WTC11 (cell line): ENCODE measurements around the gene PDE1C.

Experiments used
- CTCF ChIP-seq: fragments of 200-600 bp; IDR thresholded peaks from 2 replicates; pipeline ENCODE4 v1.8.0; 2022; ENCODE audit warnings: antibody characterized with exemption
- FOXJ3 ChIP-seq: sonication (generic); formaldehyde crosslinking; IDR thresholded peaks from 2 replicates; pipeline ENCODE4 v1.9.0; 2021; ENCODE audit warnings: missing genetic modification reagents, mild to moderate bottlenecking, borderline replicate concordance
- JUN ChIP-seq: sonication (generic); formaldehyde crosslinking; IDR thresholded peaks from 2 replicates; pipeline ENCODE4 v1.8.0; 2023; ENCODE audit warnings: mild to moderate bottlenecking, missing genetic modification reagents
- KAT7 ChIP-seq: sonication (generic); formaldehyde crosslinking; IDR thresholded peaks from 2 replicates; pipeline ENCODE4 v1.8.1; 2023; ENCODE audit warnings: missing genetic modification reagents, mild to moderate bottlenecking, borderline replicate concordance
- SP1 ChIP-seq: sonication (generic); formaldehyde crosslinking; conservative IDR thresholded peaks from 2 replicates; pipeline ENCODE4 v1.8.1; 2022; ENCODE audit warnings: missing genetic modification reagents

GRCh38 chr7:32074787-32075585, 4.8 kb upstream of the PDE1C start:
- TF ChIP-seq CTCF, result no peak
- TF ChIP-seq JUN (CRISPR knock-in tag), result no peak
- no peak for TF ChIP-seq FOXJ3 (CRISPR knock-in tag)
- no peak for TF ChIP-seq SP1
- TF ChIP-seq KAT7 (CRISPR knock-in tag), result no peak
